Measurements from ENCODE around the gene MED13L.

MED13L gene

GRCh38 chr12:116019415-116019814 is 258.1 kb downstream of the MED13L start:
- TF ChIP-seq POU6F1 (CRISPR knock-in tag; IDR thresholded peaks at IDR 0.05; ENCODE audit: borderline replicate concordance, low read depth) (no peak), GLIS3 (CRISPR knock-in tag; IDR thresholded peaks at IDR 0.05) (no peak), TSHZ2 (CRISPR knock-in tag; IDR thresholded peaks at IDR 0.05) (no peak), PATZ1 (CRISPR knock-in tag; IDR thresholded peaks at IDR 0.05; ENCODE audit: borderline replicate concordance) (no peak), OSR1 (CRISPR knock-in tag; IDR thresholded peaks at IDR 0.05) (no peak), TCF4 (CRISPR knock-in tag; IDR thresholded peaks at IDR 0.05; ENCODE audit: borderline replicate concordance) (no peak), ZNF70 (CRISPR knock-in tag; IDR thresholded peaks at IDR 0.05) (no peak), ZNF565 (CRISPR knock-in tag; conservative IDR thresholded peaks at IDR 0.05; ENCODE audit: low read depth) (no peak), PPARA (CRISPR knock-in tag; IDR thresholded peaks at IDR 0.05; ENCODE audit: borderline replicate concordance) (no peak), CSDC2 (CRISPR knock-in tag; IDR thresholded peaks at IDR 0.05) (no peak), CSRNP3 (CRISPR knock-in tag; IDR thresholded peaks at IDR 0.05) (no peak), ESRRG (CRISPR knock-in tag; IDR thresholded peaks at IDR 0.05) (no peak), RARB (CRISPR knock-in tag; IDR thresholded peaks at IDR 0.05) (no peak), BACH2 (CRISPR knock-in tag; IDR thresholded peaks at IDR 0.05; ENCODE audit: borderline replicate concordance) (no peak), SNAI2 (CRISPR knock-in tag; IDR thresholded peaks at IDR 0.05) (no peak)
- ATAC-seq = no peak

- ATAC-seq = no peak
- no peak for TF ChIP-seq PATZ1 (CRISPR knock-in tag; IDR thresholded peaks at IDR 0.05; ENCODE audit: borderline replicate concordance)
- no peak for TF ChIP-seq TSHZ2 (CRISPR knock-in tag; IDR thresholded peaks at IDR 0.05)
- no peak for TF ChIP-seq ZNF8 (CRISPR knock-in tag; IDR thresholded peaks at IDR 0.05)
- TF ChIP-seq GLIS3 (CRISPR knock-in tag; IDR thresholded peaks at IDR 0.05) = no peak
- no peak for TF ChIP-seq ZFP3 (CRISPR knock-in tag; IDR thresholded peaks at IDR 0.05)
- no peak for TF ChIP-seq SNAI2 (CRISPR knock-in tag; IDR thresholded peaks at IDR 0.05)
- no peak for TF ChIP-seq RARB (CRISPR knock-in tag; IDR thresholded peaks at IDR 0.05)
- TF ChIP-seq CSRNP3 (CRISPR knock-in tag; IDR thresholded peaks at IDR 0.05) = no peak
- no peak for TF ChIP-seq CSDC2 (CRISPR knock-in tag; IDR thresholded peaks at IDR 0.05)
These were observed 259.2 kb downstream of the MED13L start for GRCh38 chr12:116018282-116018681.
